ENCODE measurements around the gene TTL. TPM values are rescaled to one million over a fixed set of nuclear protein-coding genes. Genes with fewer than 3 reads are reported as not detected.

TTL gene
- total and polyA plus RNA-seq, 2 of the 13 experiments (the other 11 are each of a cell fraction or from before 2014, with no cell fraction given), result 19.0 to 59.8 TPM

DNA sequence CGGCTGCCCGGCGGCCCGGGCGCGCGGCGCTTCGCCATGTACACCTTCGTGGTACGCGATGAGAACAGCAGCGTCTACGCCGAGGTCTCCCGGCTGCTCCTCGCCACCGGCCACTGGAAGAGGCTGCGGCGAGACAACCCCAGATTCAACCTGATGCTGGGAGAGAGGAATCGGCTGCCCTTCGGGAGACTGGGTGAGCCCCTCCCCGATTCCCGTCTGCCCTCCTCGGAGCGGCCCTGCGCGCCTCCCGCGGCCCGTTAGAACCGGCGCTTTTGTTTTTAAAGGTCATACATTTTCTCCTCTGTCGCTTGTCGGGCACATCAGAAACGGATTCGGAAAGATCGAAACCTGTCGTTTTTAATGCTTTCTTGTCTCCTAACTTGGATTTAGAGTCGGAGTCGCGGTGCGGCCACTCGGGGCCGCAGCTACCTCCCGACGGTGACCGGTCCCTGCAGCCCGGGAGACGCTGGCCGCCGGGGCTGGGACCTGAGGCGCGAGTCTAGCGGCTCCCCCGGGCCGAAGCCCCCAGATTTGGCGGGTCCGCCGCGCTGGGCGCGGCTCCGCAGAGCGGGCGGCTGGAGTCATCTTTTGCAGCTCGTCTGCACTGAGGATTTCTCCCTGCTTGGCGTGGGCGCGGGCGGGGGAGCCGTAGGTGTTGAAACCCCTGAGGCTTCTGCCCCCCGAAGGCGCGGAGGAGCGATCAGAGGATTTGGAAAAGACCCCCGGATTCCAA is 519 bp downstream of the TTL start (continued):
- TF ChIP-seq ZNF383 (CRISPR knock-in tag; IDR thresholded peaks at IDR 0.05; ENCODE audit: borderline replicate concordance) (no peak), ZNF124 (CRISPR knock-in tag; IDR thresholded peaks at IDR 0.05) (0 out of 2 replicates have a peak, but pooled peaks have one; percentile 34), ZNF788 (CRISPR knock-in tag; IDR thresholded peaks at IDR 0.05; ENCODE audit: borderline replicate concordance) (peak; percentile 9; the same call in 1 of the 2 replicates), SPEN (CRISPR knock-in tag; IDR thresholded peaks at IDR 0.05; ENCODE audit: low read depth) (0 out of 2 replicates have a peak, but pooled peaks have one; percentile 5), TP53 (CRISPR knock-in tag; conservative IDR thresholded peaks at IDR 0.05) (0 out of 2 replicates have a peak, but pooled peaks have one; percentile 32), AGO2 (optimal IDR thresholded peaks at IDR 0.05; ENCODE audit: low read depth, low read length) (peak; percentile 74), ZNF713 (CRISPR knock-in tag; IDR thresholded peaks at IDR 0.05) (no peak), ZNF768 (CRISPR knock-in tag; IDR thresholded peaks at IDR 0.05) (peak; percentile 43; the same call in 1 of the 2 replicates), ZFP36 (IDR thresholded peaks at IDR 0.05; ENCODE audit: borderline replicate concordance, low read depth, low read length, partially characterized antibody) (no peak), HDAC1 (CRISPR knock-in tag; IDR thresholded peaks at IDR 0.05) (0 out of 2 replicates have a peak, but pooled peaks have one; percentile 65), ETV6 (CRISPR knock-in tag; conservative IDR thresholded peaks at IDR 0.05) (0 out of 2 replicates have a peak, but pooled peaks have one; percentile 3), XRCC5 (optimal IDR thresholded peaks at IDR 0.05; ENCODE audit: low read length) (peak; percentile 16), MLX (CRISPR knock-in tag; IDR thresholded peaks at IDR 0.05) (peak; percentile 20; the same call in 1 of the 2 replicates), ZBTB10 (CRISPR knock-in tag; IDR thresholded peaks at IDR 0.05; ENCODE audit: borderline replicate concordance) (0 out of 2 replicates have a peak, but pooled peaks have one; percentile 44)
- TF ChIP-seq, protein P1, sequence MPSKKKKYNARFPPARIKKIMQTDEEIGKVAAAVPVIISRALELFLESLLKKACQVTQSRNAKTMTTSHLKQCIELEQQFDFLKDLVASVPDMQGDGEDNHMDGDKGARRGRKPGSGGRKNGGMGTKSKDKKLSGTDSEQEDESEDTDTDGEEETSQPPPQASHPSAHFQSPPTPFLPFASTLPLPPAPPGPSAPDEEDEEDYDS (CRISPR knock-in tag; IDR thresholded peaks at IDR 0.05), result peak; percentile 14; the same call in 1 of the 2 replicates
- TF ChIP-seq, protein P2, sequence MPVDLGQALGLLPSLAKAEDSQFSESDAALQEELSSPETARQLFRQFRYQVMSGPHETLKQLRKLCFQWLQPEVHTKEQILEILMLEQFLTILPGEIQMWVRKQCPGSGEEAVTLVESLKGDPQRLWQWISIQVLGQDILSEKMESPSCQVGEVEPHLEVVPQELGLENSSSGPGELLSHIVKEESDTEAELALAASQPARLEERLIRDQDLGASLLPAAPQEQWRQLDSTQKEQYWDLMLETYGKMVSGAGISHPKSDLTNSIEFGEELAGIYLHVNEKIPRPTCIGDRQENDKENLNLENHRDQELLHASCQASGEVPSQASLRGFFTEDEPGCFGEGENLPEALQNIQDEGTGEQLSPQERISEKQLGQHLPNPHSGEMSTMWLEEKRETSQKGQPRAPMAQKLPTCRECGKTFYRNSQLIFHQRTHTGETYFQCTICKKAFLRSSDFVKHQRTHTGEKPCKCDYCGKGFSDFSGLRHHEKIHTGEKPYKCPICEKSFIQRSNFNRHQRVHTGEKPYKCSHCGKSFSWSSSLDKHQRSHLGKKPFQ (CRISPR knock-in tag; IDR thresholded peaks at IDR 0.05; ENCODE audit: insufficient replicate concordance), result no peak
- TF ChIP-seq, protein P3, sequence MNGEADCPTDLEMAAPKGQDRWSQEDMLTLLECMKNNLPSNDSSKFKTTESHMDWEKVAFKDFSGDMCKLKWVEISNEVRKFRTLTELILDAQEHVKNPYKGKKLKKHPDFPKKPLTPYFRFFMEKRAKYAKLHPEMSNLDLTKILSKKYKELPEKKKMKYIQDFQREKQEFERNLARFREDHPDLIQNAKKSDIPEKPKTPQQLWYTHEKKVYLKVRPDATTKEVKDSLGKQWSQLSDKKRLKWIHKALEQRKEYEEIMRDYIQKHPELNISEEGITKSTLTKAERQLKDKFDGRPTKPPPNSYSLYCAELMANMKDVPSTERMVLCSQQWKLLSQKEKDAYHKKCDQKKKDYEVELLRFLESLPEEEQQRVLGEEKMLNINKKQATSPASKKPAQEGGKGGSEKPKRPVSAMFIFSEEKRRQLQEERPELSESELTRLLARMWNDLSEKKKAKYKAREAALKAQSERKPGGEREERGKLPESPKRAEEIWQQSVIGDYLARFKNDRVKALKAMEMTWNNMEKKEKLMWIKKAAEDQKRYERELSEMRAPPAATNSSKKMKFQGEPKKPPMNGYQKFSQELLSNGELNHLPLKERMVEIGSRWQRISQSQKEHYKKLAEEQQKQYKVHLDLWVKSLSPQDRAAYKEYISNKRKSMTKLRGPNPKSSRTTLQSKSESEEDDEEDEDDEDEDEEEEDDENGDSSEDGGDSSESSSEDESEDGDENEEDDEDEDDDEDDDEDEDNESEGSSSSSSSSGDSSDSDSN (CRISPR knock-in tag; IDR thresholded peaks at IDR 0.05), result peak; percentile 76; the same call in 1 of the 2 replicates
- TF ChIP-seq, protein P4, sequence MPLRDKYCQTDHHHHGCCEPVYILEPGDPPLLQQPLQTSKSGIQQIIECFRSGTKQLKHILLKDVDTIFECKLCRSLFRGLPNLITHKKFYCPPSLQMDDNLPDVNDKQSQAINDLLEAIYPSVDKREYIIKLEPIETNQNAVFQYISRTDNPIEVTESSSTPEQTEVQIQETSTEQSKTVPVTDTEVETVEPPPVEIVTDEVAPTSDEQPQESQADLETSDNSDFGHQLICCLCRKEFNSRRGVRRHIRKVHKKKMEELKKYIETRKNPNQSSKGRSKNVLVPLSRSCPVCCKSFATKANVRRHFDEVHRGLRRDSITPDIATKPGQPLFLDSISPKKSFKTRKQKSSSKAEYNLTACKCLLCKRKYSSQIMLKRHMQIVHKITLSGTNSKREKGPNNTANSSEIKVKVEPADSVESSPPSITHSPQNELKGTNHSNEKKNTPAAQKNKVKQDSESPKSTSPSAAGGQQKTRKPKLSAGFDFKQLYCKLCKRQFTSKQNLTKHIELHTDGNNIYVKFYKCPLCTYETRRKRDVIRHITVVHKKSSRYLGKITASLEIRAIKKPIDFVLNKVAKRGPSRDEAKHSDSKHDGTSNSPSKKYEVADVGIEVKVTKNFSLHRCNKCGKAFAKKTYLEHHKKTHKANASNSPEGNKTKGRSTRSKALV (CRISPR knock-in tag; IDR thresholded peaks at IDR 0.05), result peak; percentile 35; the same call in 1 of the 2 replicates
